A549 (cell line): ENCODE measurements around the gene TSG101. TPM values are rescaled to one million over a fixed set of nuclear protein-coding genes. Genes with fewer than 3 reads are reported as not detected.
A peak's percentile ranks its signal among the peaks of the same experiment; 100 is the strongest.

Experiments used
- ATAC-seq, 2 experiments: fragments of 200-7000 bp in 1 of 2; fragments of >200 bp in 1 of 2; cut with Nextera tagmentation in 1 of 2; cut with Tn5 transposase in 1 of 2; 3 replicates each; pipeline versions ENCODE4 v1.8.0 to v1.9.1; 2018 to 2020; ENCODE audit warnings: mild to moderate bottlenecking in 1 of 2, moderate library complexity in 1 of 2
- CTCF ChIA-PET: fragments of 300-600 bp; sonication (Branson Sonifier 250); formaldehyde crosslinking; extraction: SDS; loops from one replicate; lab custom pipeline; 2021; ENCODE audit warnings: antibody characterized with exemption, inconsistent platforms; lab: Yijun Ruan, JAX
- POLR2A ChIA-PET: fragments of 350-600 bp; formaldehyde crosslinking; extraction: SDS; loops from one replicate; lab custom pipeline; 2021; ENCODE audit warnings: antibody characterized with exemption, inconsistent platforms; lab: Yijun Ruan, JAX
- DNase-seq, 2 experiments: peaks; one replicate each; pipeline versions ENCODE4 v3.0.0 to v3.0.0-alpha.2; 2011 to 2016; ENCODE audit warnings: low read depth in 1 of 2, low spot score in 1 of 2
- FAIRE-seq: peaks from 2 replicates; lab custom pipeline; 2011; peaks lifted over from hg19 to GRCh38; lab: Jason Lieb, UNC
- H3K27ac ChIP-seq, 2 experiments: fragments of >200 bp; sonication (Bioruptor Twin); formaldehyde crosslinking; 3 replicates each; pipeline ENCODE4 v1.5.1; 2016 to 2017
- H3K4me1 ChIP-seq: fragments of >200 bp; sonication (Bioruptor Twin); formaldehyde crosslinking; 3 replicates; pipeline ENCODE4 v1.6.1; 2016
- H3K4me2 ChIP-seq: fragments of >200 bp; sonication (Bioruptor Twin); formaldehyde crosslinking; 3 replicates; pipeline ENCODE4 v1.6.1; 2016
- H3K4me3 ChIP-seq: fragments of >200 bp; sonication (Bioruptor Twin); formaldehyde crosslinking; 3 replicates; pipeline ENCODE4 v1.5.1; 2016
- H3K9me3 ChIP-seq: fragments of >200 bp; sonication (Bioruptor Twin); formaldehyde crosslinking; 3 replicates; pipeline ENCODE4 v1.6.1; 2016
- BHLHE40 ChIP-seq: IDR thresholded peaks from 2 replicates; pipeline ENCODE4 v1.6.1; 2012; ENCODE audit warnings: low read depth, low read length, inconsistent platforms
- CBX2 ChIP-seq: fragments of 200-600 bp; sonication (generic); IDR thresholded peaks from 2 replicates; pipeline ENCODE4 v1.6.1; 2016; ENCODE audit warnings: low read depth, mild to moderate bottlenecking, borderline replicate concordance
- CHD2 ChIP-seq: fragments of 150-350 bp; IDR thresholded peaks from 2 replicates; pipeline ENCODE4 v1.6.1; 2014; ENCODE audit warnings: low read length; ENCODE audit not compliant: partially characterized antibody
- CHD4 ChIP-seq: fragments of 200-600 bp; sonication (generic); IDR thresholded peaks from 2 replicates; pipeline ENCODE4 v1.6.1; 2016; ENCODE audit warnings: antibody characterized with exemption, mild to moderate bottlenecking, borderline replicate concordance
- EHMT2 ChIP-seq: fragments of 200-600 bp; sonication (generic); IDR thresholded peaks from 2 replicates; pipeline ENCODE4 v1.6.1; 2016; ENCODE audit warnings: antibody characterized with exemption, low read depth, mild to moderate bottlenecking, moderate library complexity
- FOSL2 ChIP-seq, 2 experiments: fragments of 450-650 bp in 1 of 2; fragments of >200 bp in 1 of 2; sonication (Bioruptor Twin) in 1 of 2; formaldehyde crosslinking; IDR thresholded peaks; 2 replicates each; pipeline versions ENCODE4 v1.5.0 to v1.6.1; 2016 to 2020; ENCODE audit warnings: mild to moderate bottlenecking in 1 of 2, moderate library complexity in 1 of 2
- GATA3 ChIP-seq: IDR thresholded peaks from 2 replicates; pipeline ENCODE4 v1.6.1; 2012; ENCODE audit warnings: borderline replicate concordance
- HDAC2 ChIP-seq: fragments of 200-600 bp; sonication (generic); IDR thresholded peaks from 2 replicates; pipeline ENCODE4 v1.6.1; 2016
- HOXA7 ChIP-seq: fragments of 250-450 bp; sonication (Bioruptor Pico); IDR thresholded peaks from 2 replicates; pipeline ENCODE4 v1.5.0; 2020; ENCODE audit warnings: mild to moderate bottlenecking, moderate library complexity
- HOXB13 ChIP-seq: fragments of 250-450 bp; sonication (Bioruptor Pico); IDR thresholded peaks from 2 replicates; pipeline ENCODE4 v1.5.0; 2020; ENCODE audit warnings: low read depth, mild to moderate bottlenecking, moderate library complexity
- JUN ChIP-seq, 2 experiments: fragments of >200 bp; sonication (Bioruptor Twin); formaldehyde crosslinking; IDR thresholded peaks; 2 replicates in 1 of 2; 3 replicates in 1 of 2; pipeline ENCODE4 v1.6.1; 2016 to 2017
- JUNB ChIP-seq: fragments of >200 bp; sonication (Bioruptor Twin); formaldehyde crosslinking; IDR thresholded peaks from 2 replicates; pipeline ENCODE4 v1.6.1; 2016
- MAZ ChIP-seq: fragments of 150-350 bp; IDR thresholded peaks from 2 replicates; pipeline ENCODE4 v1.6.1; 2014; ENCODE audit warnings: antibody characterized with exemption, low read depth, low read length, borderline replicate concordance
- NFE2L2 ChIP-seq: fragments of 150-350 bp; conservative IDR thresholded peaks from 2 replicates; pipeline ENCODE4 v1.6.1; 2014; ENCODE audit warnings: low read length
- NPAS2 ChIP-seq: fragments of 250-450 bp; sonication (Bioruptor Pico); IDR thresholded peaks from 2 replicates; pipeline ENCODE4 v1.8.0; 2022; ENCODE audit warnings: mild to moderate bottlenecking, moderate library complexity, borderline replicate concordance
- NR3C1 ChIP-seq: fragments of >200 bp; sonication (Bioruptor Twin); formaldehyde crosslinking; IDR thresholded peaks from 3 replicates; pipeline ENCODE4 v1.6.1; 2017
- POLR2A ChIP-seq: IDR thresholded peaks from 2 replicates; pipeline ENCODE4 v1.6.1; 2012; ENCODE audit warnings: mild to moderate bottlenecking, low read length
- RAD21 ChIP-seq, 2 experiments: fragments of >200 bp in 1 of 2; sonication (Bioruptor Twin) in 1 of 2; formaldehyde crosslinking in 1 of 2; IDR thresholded peaks in 1 of 2; conservative IDR thresholded peaks in 1 of 2; 2 replicates in 1 of 2; 3 replicates in 1 of 2; pipeline ENCODE4 v1.6.1; 2012 to 2018; ENCODE audit warnings: inconsistent platforms in 1 of 2
- RFX5 ChIP-seq: fragments of 450-650 bp; IDR thresholded peaks from 2 replicates; pipeline ENCODE4 v1.7.1; 2014; ENCODE audit warnings: antibody characterized with exemption, mild to moderate bottlenecking, moderate library complexity
- SMC3 ChIP-seq: fragments of >200 bp; sonication (Bioruptor Twin); formaldehyde crosslinking; IDR thresholded peaks from 3 replicates; pipeline ENCODE4 v1.6.1; 2018; ENCODE audit warnings: inconsistent platforms
- TP53 ChIP-seq: fragments of 250-450 bp; sonication (Bioruptor Pico); IDR thresholded peaks from 2 replicates; pipeline ENCODE4 v1.5.0; 2021; ENCODE audit warnings: mild to moderate bottlenecking, moderate library complexity
- ZC3H11A ChIP-seq: fragments of 450-650 bp; IDR thresholded peaks from 2 replicates; pipeline ENCODE4 v1.6.1; 2014; ENCODE audit warnings: antibody characterized with exemption, mild to moderate bottlenecking
- ZNF302 ChIP-seq: fragments of 250-450 bp; sonication (Bioruptor Pico); IDR thresholded peaks from 2 replicates; pipeline ENCODE4 v1.9.0; 2021; ENCODE audit warnings: inconsistent platforms, mild to moderate bottlenecking, moderate library complexity
- whole genome bisulfite sequencing: methylation state at CpG from one replicate; pipeline ENCODE4 v1.1.6; 2017; ENCODE audit errors: missing lambda C conversion rate; 5-methylcytosine and 5-hydroxymethylcytosine counted together
- polyA plus RNA-seq, 4 experiments: library from polyadenylated mRNA; depleted of rRNA in 3 of 4; stranded (reverse); fragments of >200 nt; fragmentation: RNase III in 1 of 4; extraction: RNeasy Plus Mini Kit Qiagen cat#74134 plus additional on column Dnase treatment in 1 of 4; gene quantifications; 2 replicates in 3 of 4; 3 replicates in 1 of 4; pipeline ENCODE4 v1.2.3, GENCODE V29; 2011 to 2017
- TF ChIP-seq, protein P1 (sequence below): IDR thresholded peaks from 2 replicates; pipeline ENCODE4 v1.6.1; 2012; ENCODE audit warnings: low read depth, borderline replicate concordance
- TF ChIP-seq, protein P2 (sequence below): fragments of >200 bp; sonication (Bioruptor Twin); formaldehyde crosslinking; IDR thresholded peaks from 2 replicates; pipeline ENCODE4 v1.6.1; 2016
- TF ChIP-seq, protein P3 (sequence below): fragments of 150-350 bp; IDR thresholded peaks from 2 replicates; pipeline ENCODE4 v1.6.1; 2014; ENCODE audit warnings: low read depth, mild to moderate bottlenecking, low read length
- TF ChIP-seq, protein P4 (sequence below): IDR thresholded peaks from 2 replicates; pipeline ENCODE4 v1.6.1; 2012

TSG101 gene
- polyA plus RNA-seq, 2 of the 4 experiments (the other 2 are of a cell fraction), result 112 to 161 TPM

DNA sequence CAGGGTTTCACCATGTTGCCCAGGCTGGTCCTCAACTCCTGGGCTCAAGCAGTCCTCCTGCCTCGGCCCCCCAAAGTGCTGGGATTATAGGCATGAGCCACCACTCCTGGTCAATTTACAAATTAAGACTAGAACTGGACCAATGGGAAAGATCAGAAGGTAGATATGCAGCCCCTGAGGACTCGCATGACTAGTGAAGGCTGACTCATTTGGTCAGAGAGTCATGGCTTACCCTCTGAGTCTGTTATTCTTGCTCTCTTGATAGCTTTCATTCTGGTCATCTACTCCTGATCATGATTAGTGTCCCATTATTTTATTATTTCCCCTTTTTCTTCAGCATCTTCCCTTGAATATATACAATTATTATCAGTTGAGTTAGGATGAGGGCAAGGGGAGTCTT lies 73.8 kb downstream of the TSG101 start:
- CTCF ChIA-PET, result interaction anchor here (0.9 to 1.2 kb wide), 2 partner anchors 42 to 338 kb away, joined by 3 read pairs; no protein-coding TSS in a partner anchor
- no peak for TF ChIP-seq HDAC2
- no peak for TF ChIP-seq NPAS2 (CRISPR knock-in tag)
- no peak for TF ChIP-seq RAD21 (conservative IDR thresholded peaks at IDR 0.05 in 1 of 2, IDR thresholded peaks at IDR 0.05 in 1 of 2)
- TF ChIP-seq GATA3, result no peak
- no peak for TF ChIP-seq JUN (IDR thresholded peaks at IDR 0.05)
- TF ChIP-seq HOXB13 (CRISPR knock-in tag), result no peak
- TF ChIP-seq TP53 (CRISPR knock-in tag), result no peak
- TF ChIP-seq RFX5, result no peak
- no peak for TF ChIP-seq HOXA7
- TF ChIP-seq ZNF302 (CRISPR knock-in tag), result no peak
- TF ChIP-seq ZC3H11A, result no peak
- no peak for TF ChIP-seq SMC3
- TF ChIP-seq MAZ, result no peak
- TF ChIP-seq EHMT2, result no peak
- TF ChIP-seq FOSL2 (IDR thresholded peaks at IDR 0.05), result no peak
- TF ChIP-seq FOSL2 (CRISPR knock-in tag; IDR thresholded peaks at IDR 0.05), result no peak
- TF ChIP-seq, protein P1, sequence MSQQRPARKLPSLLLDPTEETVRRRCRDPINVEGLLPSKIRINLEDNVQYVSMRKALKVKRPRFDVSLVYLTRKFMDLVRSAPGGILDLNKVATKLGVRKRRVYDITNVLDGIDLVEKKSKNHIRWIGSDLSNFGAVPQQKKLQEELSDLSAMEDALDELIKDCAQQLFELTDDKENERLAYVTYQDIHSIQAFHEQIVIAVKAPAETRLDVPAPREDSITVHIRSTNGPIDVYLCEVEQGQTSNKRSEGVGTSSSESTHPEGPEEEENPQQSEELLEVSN, result no peak
- TF ChIP-seq, protein P2, sequence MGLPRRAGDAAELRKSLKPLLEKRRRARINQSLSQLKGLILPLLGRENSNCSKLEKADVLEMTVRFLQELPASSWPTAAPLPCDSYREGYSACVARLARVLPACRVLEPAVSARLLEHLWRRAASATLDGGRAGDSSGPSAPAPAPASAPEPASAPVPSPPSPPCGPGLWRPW, result no peak
- TF ChIP-seq CHD2, result no peak
- TF ChIP-seq JUNB, result no peak
- TF ChIP-seq, all 56 proteins: peak for 0
- no peak for DNase-seq
- H3K4me1 ChIP-seq, result peaks cover 8% of the 10 kb centered on the region; the same call in 1 of the 3 replicates
- H3K4me2 ChIP-seq, result no peak overlapping the region
- FAIRE-seq, result no peak
- POLR2A ChIA-PET, result interaction anchor here (0.6 kb wide), 1 partner anchor 68 kb away, joined by 7 read pairs; no protein-coding TSS in a partner anchor
- peak in 1 of 2 experiments; percentile 43; a peak in 2 of 6 replicates for ATAC-seq
- WGBS, result 28% methylated on average over 2 of the region's 2 CpGs
- H3K4me3 ChIP-seq, result no peak overlapping the region
- no peaks in the 10 kb centered on the region for H3K9me3 ChIP-seq
- H3K27ac ChIP-seq, result no peak overlapping the region

DNA sequence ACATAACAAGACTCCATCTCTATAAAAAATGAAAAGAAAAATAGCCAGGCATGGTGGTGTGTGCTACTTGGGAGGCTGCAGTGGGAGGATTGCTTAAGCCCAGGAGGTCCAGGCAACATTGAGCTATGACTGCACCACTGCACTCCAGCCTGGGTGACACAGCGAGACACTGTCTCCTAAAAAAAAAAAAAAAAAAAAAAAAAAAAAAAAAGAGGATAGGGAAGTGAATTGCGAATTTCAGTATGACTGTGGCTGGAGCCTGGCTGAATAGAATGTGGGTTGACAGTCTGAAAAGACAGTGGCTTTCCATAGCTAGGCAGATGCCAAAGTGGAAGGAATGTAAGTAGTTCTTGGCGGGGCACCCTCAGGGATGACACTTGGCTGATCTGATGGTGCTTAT lies 77.5 kb downstream of the TSG101 start:
- CTCF ChIA-PET, result interaction anchor here (0.6 to 0.7 kb wide), 3 partner anchors 95 to 404 kb away, joined by 3 to 4 read pairs (median 3); no protein-coding TSS in a partner anchor
- H3K4me1 ChIP-seq, result no peaks in the 10 kb centered on the region
- POLR2A ChIA-PET, result no interaction called here
- TF ChIP-seq, protein P3, sequence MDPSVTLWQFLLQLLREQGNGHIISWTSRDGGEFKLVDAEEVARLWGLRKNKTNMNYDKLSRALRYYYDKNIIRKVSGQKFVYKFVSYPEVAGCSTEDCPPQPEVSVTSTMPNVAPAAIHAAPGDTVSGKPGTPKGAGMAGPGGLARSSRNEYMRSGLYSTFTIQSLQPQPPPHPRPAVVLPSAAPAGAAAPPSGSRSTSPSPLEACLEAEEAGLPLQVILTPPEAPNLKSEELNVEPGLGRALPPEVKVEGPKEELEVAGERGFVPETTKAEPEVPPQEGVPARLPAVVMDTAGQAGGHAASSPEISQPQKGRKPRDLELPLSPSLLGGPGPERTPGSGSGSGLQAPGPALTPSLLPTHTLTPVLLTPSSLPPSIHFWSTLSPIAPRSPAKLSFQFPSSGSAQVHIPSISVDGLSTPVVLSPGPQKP, result no peak
- TF ChIP-seq CHD4 (no peak), EHMT2 (no peak), JUN (IDR thresholded peaks at IDR 0.05) (no peak), CBX2 (no peak), ZNF302 (CRISPR knock-in tag) (no peak), NR3C1 (no peak), NFE2L2 (no peak)
- WGBS, result 85% methylated on average over 3 of the region's 3 CpGs
- DNase-seq, result no peak
- H3K27ac ChIP-seq, result no peak overlapping the region
- no peak overlapping the region for H3K4me2 ChIP-seq
- no peak for ATAC-seq
- no peaks in the 10 kb centered on the region for H3K9me3 ChIP-seq
- no peak for FAIRE-seq
- H3K4me3 ChIP-seq, result no peak overlapping the region

DNA sequence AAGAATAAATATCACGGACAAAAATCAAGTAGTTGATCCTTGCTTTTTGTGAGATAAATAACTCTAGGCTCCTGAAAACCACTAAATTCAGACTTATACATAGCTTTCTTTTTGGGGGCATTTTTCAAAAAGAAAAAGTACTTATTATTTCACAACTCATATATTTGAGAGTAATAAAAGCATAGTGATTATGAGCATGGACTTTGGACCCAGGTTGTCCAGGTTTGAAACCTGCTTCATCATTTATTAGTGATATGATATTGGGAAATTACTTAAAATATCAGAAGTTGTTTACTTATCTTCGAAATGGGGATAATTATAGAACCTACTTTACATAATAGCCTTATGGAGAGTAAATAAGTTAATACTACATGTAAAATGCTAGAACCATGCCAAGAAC lies 88.1 kb downstream of the TSG101 start:
- 49% methylated on average over 2 of the region's 2 CpGs for WGBS
- POLR2A ChIA-PET, result no interaction called here
- FAIRE-seq, result no peak

More for the DNA sequence above, 88.1 kb downstream of the TSG101 start:
- DNase-seq, result no peak
- H3K4me2 ChIP-seq, result no peak overlapping the region
- ATAC-seq, result no peak
- H3K4me1 ChIP-seq, result no peaks in the 10 kb centered on the region
- H3K27ac ChIP-seq, result no peak overlapping the region
- TF ChIP-seq NR3C1 (no peak), POLR2A (no peak), BHLHE40 (no peak)
- TF ChIP-seq, protein P4, sequence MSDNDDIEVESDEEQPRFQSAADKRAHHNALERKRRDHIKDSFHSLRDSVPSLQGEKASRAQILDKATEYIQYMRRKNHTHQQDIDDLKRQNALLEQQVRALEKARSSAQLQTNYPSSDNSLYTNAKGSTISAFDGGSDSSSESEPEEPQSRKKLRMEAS, result no peak
- no peaks in the 10 kb centered on the region for H3K9me3 ChIP-seq
- CTCF ChIA-PET, result interaction anchor here (1.8 kb wide), 1 partner anchor 11 kb away, joined by 4 read pairs; no protein-coding TSS in a partner anchor
- no peak overlapping the region for H3K4me3 ChIP-seq
